HPDE6-E6E7 (cell line): ENCODE measurements around the gene NHEJ1.
A peak's percentile ranks its signal among the peaks of the same experiment; 100 is the strongest.
"Not testable (repeated sequence)": the region's sequence is repeated elsewhere in the genome, so short reads cannot be mapped to it uniquely, and the experiment has no call there.

Experiments
- DNase-seq: peaks from one replicate; pipeline ENCODE4 v3.0.0; 2011; ENCODE audit warnings: missing footprints; ENCODE audit errors: extremely low spot score

NHEJ1 gene, protein sequence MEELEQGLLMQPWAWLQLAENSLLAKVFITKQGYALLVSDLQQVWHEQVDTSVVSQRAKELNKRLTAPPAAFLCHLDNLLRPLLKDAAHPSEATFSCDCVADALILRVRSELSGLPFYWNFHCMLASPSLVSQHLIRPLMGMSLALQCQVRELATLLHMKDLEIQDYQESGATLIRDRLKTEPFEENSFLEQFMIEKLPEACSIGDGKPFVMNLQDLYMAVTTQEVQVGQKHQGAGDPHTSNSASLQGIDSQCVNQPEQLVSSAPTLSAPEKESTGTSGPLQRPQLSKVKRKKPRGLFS

DNA sequence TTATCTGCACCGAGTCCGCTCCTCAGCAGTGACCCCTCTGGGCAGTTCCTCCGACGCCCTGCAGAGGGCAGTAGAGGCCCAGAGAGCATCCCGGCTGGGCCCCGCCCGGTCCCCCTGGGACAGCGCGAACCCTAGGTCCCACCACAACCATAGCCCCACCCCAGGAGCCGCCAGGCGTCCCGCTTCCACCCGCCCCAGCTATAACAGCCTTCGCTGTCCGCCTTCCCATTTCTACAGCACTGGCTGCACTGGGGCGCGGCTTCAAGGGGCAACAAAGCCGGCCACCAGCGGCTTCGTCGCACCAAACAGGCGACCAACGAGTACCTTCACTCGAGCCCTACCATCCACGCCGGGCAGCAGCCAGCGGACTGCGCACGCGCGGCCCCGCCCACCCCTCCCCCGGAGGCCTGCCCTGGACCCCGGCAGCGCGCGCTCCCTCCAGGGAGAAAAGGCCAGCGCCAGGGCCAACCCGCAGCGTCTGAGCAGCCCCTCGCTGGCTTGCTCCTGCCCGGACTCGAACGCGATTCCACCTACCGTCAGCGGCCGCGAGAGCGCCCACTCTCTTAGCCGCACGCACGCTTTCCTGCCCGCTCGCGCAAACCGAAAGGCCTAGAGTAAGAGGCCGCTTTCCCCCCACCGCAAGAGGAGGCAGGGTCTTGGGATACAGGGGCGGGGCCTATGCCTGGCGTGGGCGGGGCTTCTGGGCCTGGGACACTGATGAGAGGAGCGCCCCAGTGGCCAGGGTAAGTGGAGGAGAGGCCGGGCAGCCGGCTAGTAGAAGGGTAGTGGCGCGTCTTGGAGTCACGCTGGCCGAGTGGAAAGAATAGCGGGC, at the start of gene NHEJ1:
NHEJ1 (minus strand) TSS at position 630 of the 832 bp plus-strand sequence. CDS start 2,453 bp downstream, outside the sequence.
- DNase-seq, result peak; percentile 95

DNA sequence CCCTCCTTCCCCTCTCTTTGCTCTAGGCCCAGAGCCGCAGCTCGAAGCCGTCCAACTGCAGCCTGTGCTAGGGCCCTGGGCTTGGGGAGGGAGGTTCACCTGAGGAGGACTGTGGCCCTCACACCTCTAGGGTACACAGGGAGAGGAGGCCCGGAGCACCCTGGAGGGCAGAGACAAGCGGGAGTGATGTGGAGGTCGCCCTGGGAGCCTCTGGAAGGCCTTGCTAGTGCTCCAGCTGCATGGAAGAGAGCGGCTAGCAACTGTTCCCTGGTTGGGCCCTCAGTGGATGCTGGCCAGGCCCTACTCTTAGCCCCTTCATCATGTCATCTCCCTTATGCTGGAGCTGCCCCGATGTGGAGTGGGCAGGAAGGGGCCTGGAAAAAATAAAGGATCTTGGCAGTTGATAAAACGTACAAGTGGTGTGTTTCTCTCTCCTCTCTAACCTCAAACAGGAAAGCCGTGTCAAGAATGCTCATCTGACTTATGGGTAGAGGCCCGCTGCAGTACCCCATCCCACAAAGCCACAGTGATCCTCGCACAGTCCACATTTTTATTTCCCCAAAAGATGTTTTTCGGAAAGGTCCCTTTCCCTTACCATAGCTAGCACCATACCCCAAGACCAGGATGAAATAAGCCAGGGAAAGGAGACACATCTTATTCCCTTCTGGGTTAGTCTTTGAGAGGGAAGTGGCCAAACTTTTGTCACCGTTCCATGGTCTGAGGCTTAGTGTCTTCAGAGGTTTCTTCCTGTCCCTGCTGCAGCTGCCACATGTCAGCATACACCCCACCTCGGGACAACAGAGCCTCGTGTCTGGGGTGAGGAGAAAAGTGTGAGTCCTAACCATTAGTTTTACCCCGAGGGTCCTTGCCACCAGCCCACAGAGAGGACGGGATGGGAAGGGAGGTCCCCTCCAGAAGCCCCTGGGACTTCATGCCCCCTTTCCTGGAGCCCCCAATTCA, 48.9 kb upstream of the NHEJ1 start:
- DNase-seq, result no peak

DNA sequence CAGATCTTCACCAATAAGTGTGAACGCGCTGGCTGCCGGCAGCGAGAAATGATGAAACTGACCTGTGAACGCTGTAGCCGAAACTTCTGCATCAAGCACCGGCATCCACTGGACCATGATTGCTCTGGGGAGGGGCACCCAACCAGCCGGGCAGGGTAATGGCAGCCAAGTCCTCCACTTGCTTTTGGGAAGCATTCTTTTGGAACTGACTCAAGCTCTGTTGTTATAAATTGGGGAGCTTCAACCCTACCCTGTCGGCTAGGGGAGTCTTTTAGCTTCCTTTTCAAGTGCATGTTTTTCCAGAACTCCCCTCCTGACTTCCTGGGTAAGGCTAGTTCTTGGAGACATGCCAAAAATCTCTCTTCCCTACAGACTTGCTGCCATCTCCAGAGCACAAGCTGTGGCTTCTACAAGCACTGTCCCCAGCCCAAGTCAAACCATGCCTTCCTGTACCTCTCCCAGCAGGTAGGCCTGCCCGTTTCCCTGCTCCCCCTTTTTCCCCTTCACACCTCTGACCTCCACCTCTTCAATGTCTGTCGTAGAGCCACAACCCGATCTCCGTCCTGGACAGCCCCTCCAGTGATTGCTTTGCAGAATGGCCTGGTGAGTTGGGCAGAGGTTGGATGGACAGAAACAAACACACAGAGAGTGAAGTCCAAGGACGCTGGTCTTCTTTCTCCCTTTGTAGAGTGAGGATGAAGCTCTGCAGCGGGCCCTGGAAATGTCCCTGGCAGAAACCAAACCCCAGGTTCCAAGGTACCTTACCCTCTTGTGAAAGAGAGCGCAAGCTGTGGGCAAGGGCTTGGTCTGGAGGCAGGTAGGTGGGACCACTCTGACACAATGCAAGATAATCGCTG, 47.5 kb upstream of the NHEJ1 start:
- DNase-seq, result no peak

DNA sequence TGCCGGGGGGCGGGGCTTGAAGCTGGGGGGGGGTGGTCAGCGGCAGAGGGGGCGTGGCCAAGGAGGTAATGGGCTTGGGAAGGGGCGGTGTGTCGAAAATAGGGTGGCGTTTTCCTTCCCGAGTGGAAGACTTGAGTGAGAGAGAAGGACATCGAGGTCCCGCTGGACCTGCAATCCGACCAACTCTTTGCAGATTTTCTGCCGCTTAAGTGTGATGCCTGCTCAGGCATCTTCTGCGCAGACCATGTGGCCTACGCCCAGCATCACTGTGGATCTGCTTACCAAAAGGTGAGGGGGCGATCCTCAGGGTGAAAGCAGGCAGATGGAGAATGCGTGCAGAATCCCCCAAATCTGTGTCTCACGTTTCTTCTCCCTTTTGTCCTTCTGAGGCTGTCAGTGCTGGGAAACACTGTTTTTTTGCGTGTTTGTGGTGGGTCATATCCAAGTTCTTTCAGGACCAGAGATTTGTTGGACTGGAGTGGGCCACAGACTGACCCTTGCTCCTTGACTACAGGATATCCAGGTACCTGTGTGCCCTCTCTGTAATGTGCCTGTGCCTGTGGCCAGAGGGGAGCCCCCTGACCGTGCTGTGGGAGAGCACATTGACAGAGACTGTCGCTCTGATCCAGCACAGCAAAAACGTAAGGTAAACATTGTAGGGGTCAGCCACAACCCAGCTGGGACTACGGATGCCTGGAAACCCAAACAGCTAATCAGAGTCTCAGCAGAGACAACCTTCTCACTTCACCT, 46.7 kb upstream of the NHEJ1 start:
- DNase-seq, result no peak

- peak; percentile 98 for DNase-seq
These were observed 45.9 kb upstream of the NHEJ1 start, which contains the start of gene ZFAND2B for GRCh38 chr2:219206328-219207133. TSS of gene ZFAND2B (plus strand) at chr2:219206782. CDS start at chr2:219206988, 206 bp downstream.

GRCh38 chr2:219205981-219206327, 45.3 kb upstream of the NHEJ1 start:
- DNase-seq, result no peak

DNA sequence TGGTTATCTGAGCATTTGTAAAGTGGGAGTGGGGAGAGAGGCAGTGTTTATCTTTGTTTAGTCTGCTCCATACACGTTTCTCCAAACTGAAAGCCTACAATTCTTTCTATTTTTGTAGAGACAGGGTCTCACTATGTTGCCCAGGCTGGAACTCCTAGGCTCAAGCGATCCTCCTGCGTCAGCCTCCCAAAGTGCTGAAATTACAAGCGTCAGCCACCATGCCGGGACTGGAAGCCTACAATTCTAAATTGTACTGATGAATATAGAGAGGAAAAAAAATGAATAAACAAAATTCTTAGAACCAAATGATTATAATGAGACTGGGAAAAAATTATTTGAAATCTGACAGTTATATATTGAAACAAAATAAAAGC, 44.5 kb upstream of the NHEJ1 start:
- DNase-seq, result no peak

DNA sequence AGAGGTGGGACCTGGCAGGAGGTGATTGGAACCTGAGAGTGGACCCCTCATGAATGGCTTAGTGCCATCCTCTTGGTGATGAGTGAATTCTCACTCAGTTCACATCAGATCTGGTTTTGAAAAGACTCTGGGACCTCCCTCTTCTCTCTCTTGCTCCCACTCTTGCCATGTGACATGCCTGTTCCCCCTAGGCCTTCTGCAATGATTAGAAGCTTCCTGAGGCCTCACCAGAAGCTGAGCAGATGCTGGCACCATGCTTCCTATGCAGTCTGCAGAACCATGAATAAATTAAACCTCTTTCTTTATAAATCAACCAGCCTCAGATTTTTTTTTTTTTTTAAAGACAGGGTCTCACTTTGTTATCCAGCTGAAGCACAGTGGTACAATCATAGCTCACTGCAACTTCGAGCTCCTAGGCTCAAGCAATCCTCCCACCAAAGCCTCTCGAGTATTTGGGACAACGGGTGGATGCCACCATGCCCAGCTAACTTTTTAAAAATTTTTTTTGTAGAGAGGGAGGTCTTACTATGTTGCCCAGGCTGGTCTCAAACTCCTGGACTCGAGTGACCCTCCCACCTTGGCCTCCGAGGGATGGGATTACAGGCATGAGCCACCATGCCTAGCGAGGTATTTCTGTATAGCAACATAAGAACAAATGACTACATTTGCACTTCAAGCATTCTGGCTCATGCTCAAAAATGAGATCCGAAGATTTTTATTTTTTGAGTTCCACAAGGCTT, 44.0 kb upstream of the NHEJ1 start:
- no peak for DNase-seq

DNA sequence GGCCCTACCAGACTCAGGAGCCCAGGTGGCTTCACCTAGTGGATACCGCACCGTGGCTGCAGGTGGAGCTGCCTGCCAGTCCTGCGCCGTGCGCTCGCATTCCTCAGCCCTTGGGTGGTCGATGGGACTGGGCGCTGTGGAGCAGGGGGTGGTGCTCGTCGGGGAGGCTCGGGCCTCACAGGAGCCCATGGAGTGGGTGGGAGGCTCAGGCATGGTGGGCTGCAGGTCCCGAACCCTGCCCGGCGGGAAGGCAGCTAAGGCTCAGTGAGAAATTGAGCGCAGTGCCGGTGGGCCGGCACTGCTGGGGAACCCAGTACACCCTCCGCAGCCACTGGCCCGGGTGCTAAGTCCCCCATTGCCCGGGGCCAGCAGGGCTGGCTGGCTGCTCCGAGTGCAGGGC, 40.7 kb upstream of the NHEJ1 start:
- not testable (repeated sequence) for DNase-seq

DNA sequence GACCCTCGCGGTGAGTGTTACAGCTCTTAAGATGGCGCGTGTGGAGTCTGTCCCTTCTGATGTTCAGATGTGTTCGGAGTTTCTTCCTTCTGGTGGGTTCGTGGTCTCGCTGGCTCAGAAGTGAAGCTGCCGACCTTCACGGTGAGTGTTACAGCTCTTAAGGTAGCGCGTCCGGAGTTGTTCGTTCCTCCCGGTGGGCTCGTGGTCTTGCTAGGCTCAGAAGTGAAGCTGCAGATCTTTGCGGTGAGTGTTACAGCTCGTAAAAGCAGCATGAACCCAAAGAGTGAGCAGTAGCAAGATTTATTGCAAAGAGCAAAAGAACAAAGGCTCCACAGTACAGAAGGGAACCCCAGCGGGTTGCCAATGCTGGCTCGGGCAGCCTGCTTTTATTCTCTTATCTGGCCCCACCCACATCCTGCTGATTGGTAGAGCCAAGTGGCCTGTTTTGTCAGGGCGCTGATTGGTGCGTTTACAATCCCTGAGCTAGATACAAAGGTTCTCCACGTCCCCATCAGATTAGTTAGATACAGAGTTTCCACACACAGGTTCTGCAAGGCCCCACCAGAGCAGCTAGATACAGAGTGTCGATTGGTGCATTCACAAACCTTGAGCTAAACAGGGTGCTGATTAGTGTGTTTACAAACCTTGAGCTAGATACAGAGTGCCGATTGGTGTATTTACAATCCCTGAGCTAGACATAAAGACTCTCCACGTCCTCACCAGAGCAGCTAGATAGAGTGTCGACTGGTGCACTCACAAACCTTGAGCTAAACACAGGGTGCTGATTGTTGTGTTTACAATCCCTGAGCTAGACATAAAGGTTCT, 40.1 kb upstream of the NHEJ1 start:
- DNase-seq, result not testable (repeated sequence)

DNA sequence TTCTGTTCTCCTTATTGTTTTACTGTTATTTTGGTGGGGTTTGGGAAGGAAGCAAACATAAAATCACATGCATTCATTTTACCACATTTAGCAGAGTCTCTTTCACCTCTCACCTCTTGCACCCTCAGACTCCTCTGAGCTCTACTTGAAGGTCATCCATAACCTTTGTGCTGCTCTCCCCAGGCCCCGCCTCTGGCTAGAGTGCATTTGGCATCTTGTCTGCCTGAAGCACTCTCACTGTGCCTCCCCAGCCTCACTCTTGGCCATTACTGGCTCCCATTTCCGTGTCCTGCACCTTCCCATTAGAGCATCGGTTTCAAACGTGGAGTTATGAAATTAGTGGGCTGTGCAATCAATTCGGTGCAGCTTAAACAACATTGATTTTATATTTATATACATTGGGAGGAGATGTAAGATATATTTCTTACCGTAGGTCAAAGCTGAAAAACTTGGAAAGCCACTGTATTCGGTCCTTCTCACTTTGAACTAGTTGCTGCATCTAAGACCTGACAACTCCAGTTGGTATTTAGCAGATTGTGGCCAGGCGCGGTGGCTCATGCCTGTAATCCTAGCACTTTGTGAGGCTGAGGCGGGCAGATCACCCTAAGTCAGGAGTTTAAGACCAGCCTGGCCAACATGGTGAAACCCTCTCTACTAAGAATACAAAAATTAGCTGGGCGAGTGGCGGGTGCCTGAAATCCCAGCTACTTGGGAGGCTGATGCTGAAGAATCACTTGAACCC, 39.0 kb upstream of the NHEJ1 start:
- no peak for DNase-seq

DNA sequence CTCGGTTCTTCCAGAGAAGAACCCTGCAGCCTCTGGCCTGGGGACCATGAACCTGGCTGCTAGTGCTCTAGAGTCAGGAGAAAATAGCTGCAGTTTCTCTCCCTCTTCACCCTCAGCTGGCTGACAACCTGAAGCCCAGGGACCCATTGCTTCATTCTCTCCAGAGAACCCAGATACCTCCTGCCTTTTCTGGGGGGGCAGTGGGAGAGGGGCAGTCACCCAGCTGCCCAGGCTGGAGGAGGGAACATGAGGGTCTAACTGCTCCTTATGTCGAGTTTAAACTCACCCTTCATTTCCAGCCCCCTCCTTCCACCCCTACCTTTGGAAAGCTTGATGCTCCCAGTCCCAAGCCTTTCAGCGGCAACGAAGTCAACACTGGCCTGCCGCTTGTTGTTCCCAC, 38.4 kb upstream of the NHEJ1 start:
- no peak for DNase-seq

GRCh38 chr2:219197388-219197787, 36.8 kb upstream of the NHEJ1 start:
- DNase-seq, result no peak

GRCh38 chr2:219186754-219187456, 26.3 kb upstream of the NHEJ1 start:
- DNase-seq, result no peak

DNA sequence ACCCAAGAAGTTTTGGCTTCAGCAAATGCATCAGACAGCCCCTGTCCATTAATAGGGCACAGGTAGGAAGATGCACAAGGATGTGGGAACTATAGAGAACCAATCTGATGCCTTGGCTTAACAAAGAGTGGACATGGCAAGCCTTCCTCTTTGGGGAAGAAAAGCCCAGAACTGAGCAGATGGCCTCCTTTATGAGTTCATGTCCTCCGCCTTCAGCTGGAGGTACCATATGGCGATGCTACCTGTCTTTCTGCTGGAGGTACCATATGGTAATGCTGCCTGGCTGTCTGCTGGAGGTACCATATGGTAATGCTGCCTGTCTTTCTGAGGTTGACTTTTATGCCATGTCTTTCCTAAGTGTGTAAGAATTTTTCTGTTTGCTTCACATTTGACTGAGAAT, 23.5 kb upstream of the NHEJ1 start:
- no peak for DNase-seq

DNA sequence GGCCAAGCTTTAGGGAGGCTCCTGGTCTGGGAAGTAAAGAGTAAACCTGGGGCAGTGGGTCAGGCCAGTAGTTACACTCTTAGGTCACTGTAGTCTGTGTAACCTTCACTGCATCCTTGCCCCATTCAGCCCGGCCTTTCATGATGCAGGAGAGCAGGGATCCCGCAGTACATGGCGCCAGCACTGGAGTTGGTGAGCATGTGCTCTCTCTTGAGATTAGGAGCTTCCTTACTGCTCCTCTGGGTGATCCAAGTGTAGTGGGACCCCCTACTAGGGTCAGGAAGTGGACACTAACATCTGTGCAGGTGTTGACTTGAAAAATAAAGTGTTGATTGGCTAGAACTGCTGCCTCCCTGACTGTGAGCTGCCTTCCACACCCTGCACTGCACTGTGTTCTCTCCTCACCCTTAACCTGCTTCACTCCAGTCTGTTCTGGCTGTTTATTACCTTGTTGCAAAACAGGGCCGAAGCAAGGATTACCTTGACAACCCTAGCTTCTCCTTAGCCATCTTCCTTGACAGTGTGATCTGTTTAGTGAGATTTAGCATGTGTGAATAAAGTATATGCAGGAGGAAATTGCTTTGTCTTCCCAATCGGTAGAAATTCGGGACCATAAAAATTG, 22.6 kb upstream of the NHEJ1 start:
- no peak for DNase-seq
